GM23338 (cell line): Measurements from ENCODE around the gene GPRC5D.

Source experiments
- CREB1 ChIP-seq: fragments of 250-450 bp; sonication (Bioruptor Pico); IDR thresholded peaks from 2 replicates; pipeline ENCODE4 v1.5.0; 2020; ENCODE audit warnings: low read depth, mild to moderate bottlenecking, moderate library complexity
- CTCF ChIP-seq, 2 experiments: fragments of 200-600 bp in 1 of 2; sonication (generic) in 1 of 2; conservative IDR thresholded peaks; 2 replicates each; pipeline versions ENCODE4 v1.5.1 to v1.6.1; 2016 to 2017; ENCODE audit warnings: antibody characterized with exemption in 2 of 2, low read depth in 2 of 2, mild to moderate bottlenecking in 2 of 2, moderate library complexity in 1 of 2
- ETS1 ChIP-seq: IDR thresholded peaks from 2 replicates; pipeline ENCODE4 v1.6.1; 2016; ENCODE audit warnings: antibody characterized with exemption
- EZH2 ChIP-seq: fragments of 200-600 bp; sonication (generic); IDR thresholded peaks from one replicate; pipeline ENCODE4 v1.8.0; 2017; ENCODE audit warnings: antibody characterized with exemption, mild to moderate bottlenecking, low read depth; ENCODE audit not compliant: unreplicated experiment
- POLR2AphosphoS5 ChIP-seq: IDR thresholded peaks from 2 replicates; pipeline ENCODE4 v1.6.1; 2016; ENCODE audit warnings: antibody characterized with exemption, low read depth
- REST ChIP-seq: IDR thresholded peaks from one replicate; pipeline ENCODE4 v1.6.1; 2018; ENCODE audit warnings: antibody characterized with exemption; ENCODE audit not compliant: unreplicated experiment

GRCh38 chr12:12946686-12947355 lies 5.1 kb downstream of the GPRC5D start:
- TF ChIP-seq CTCF (conservative IDR thresholded peaks at IDR 0.05; ENCODE audit: low read depth in 2 of 2) = no peak
- no peak for TF ChIP-seq POLR2AphosphoS5
- TF ChIP-seq REST = no peak
- no peak for TF ChIP-seq ETS1
- TF ChIP-seq EZH2 = no peak
- no peak for TF ChIP-seq CREB1 (CRISPR knock-in tag)
